ENCODE results near the gene CCDC112.
A peak's percentile ranks its signal among the peaks of the same experiment; 100 is the strongest.

CCDC112 gene

GRCh38 chr5:115320006-115320405 lies 23.6 kb upstream of the CCDC112 start:
- no peak for DNase-seq (ENCODE audit: low read depth)
- H3K4me3 ChIP-seq (ENCODE audit: low read depth, low read length) = no peak overlapping the region

DNA sequence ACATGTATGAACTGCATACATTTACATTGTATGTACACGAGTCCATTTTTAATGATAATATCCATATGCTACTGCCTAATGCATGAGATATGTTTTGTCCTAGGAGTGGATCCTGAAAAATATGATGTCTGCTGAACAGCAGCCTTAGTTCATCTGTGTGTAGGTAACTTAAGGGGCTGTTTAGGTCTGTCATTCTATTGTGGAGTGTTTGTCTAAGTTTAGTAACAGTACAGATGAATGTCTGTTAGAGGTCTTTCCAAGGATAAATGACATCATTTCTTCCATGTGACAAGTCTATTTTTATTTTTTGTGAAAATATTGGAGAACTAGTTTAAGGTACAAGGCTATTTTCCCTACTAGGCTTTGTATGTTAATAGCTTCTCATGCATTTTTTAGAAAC lies 22.6 kb upstream of the CCDC112 start:
- DNase-seq (ENCODE audit: low read depth) = no peak

GRCh38 chr5:115317736-115318135 lies 21.3 kb upstream of the CCDC112 start:
- H3K4me3 ChIP-seq (ENCODE audit: low read depth, low read length) = no peak overlapping the region
- no peak for DNase-seq (ENCODE audit: low read depth)

More for the DNA sequence above, 22.6 kb upstream of the CCDC112 start:
- no peak overlapping the region for H3K4me3 ChIP-seq (ENCODE audit: low read depth, low read length)

GRCh38 chr5:115317320-115317719 lies 20.9 kb upstream of the CCDC112 start:
- DNase-seq (ENCODE audit: low read depth) = no peak
- H3K4me3 ChIP-seq (ENCODE audit: low read depth, low read length) = no peak overlapping the region

GRCh38 chr5:115313632-115314031 lies 17.2 kb upstream of the CCDC112 start:
- no peak for DNase-seq (ENCODE audit: low read depth)

GRCh38 chr5:115313052-115313451 lies 16.6 kb upstream of the CCDC112 start:
- no peak for DNase-seq (ENCODE audit: low read depth)
- no peak overlapping the region for H3K4me3 ChIP-seq (ENCODE audit: low read depth, low read length)

More at GRCh38 chr5:115313632-115314031, 17.2 kb upstream of the CCDC112 start:
- no peak overlapping the region for H3K4me3 ChIP-seq (ENCODE audit: low read depth, low read length)

GRCh38 chr5:115309751-115310370 lies 13.4 kb upstream of the CCDC112 start:
- H3K4me3 ChIP-seq (ENCODE audit: low read depth, low read length) = no peak overlapping the region
- no peak for DNase-seq (ENCODE audit: low read depth)

DNA sequence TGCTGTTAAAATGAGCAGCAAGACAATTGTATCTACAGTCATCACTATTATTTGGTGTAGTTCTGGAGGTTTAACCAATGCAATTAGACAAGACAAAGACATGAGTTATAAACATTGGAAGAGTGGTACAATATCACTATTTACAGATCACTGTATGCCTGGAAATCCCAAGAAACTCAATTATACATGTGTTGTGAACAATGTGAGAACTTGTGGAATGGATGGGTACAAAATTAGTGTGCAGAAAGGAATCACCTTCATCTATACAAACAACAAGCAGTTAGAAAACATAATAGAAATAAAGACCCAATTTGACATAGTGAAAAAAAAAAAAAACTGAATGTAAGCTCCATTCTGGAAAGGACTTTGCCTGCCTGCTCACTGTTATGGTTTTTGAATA lies 12.4 kb upstream of the CCDC112 start:
- DNase-seq (ENCODE audit: low read depth) = no peak

DNA sequence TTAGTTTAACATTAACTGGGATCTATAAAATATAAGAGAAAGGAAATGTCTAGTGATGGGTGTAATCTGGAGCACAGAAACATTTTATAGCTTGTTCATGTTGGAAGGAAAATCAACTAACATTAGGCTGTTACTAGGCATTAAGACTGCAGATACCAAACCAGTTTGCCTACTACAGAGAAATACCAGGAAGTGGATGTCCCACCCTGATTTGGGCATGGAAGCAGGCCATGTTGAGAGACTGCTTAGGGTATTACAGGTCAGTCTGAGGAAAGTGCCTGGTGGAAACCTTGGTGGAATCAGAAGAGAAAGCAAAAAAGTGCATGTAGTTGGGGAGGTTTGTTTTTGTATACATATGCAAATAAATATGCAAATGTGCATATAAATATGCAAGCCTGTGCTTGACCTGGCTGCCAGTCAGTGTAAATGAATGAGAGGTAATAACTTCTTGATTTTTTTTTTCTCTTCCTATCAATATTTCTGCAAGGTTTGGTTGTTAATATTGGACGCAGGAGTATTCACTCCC lies 9.6 kb upstream of the CCDC112 start:
- no peak for DNase-seq (ENCODE audit: low read depth)
- no peak overlapping the region for H3K4me3 ChIP-seq (ENCODE audit: low read depth, low read length)

More for the DNA sequence above, 12.4 kb upstream of the CCDC112 start:
- H3K4me3 ChIP-seq (ENCODE audit: low read depth, low read length) = no peak overlapping the region

- DNase-seq (ENCODE audit: low read depth) = no peak
- no peak overlapping the region for H3K4me3 ChIP-seq (ENCODE audit: low read depth, low read length)
Observed at GRCh38 chr5:115304496-115304895, 8.0 kb upstream of the CCDC112 start.

GRCh38 chr5:115298811-115299210 lies 2.4 kb upstream of the CCDC112 start:
- DNase-seq (ENCODE audit: low read depth) = no peak
- H3K4me3 ChIP-seq (ENCODE audit: low read depth, low read length) = no peak overlapping the region

GRCh38 chr5:115297031-115297430 lies 577 bp upstream of the CCDC112 start:
- H3K4me3 ChIP-seq (ENCODE audit: low read depth, low read length) = peak overlapping the region; percentile 19

GRCh38 chr5:115295777-115296123 lies 704 bp downstream of the CCDC112 start:
- DNase-seq (ENCODE audit: low read depth) = no peak
- H3K4me3 ChIP-seq (ENCODE audit: low read depth, low read length) = peak overlapping the region; percentile 81

More at GRCh38 chr5:115297031-115297430, 577 bp upstream of the CCDC112 start:
- no peak for DNase-seq (ENCODE audit: low read depth)

GRCh38 chr5:115291397-115291796 lies 5.1 kb downstream of the CCDC112 start:
- no peak for DNase-seq (ENCODE audit: low read depth)
- no peak overlapping the region for H3K4me3 ChIP-seq (ENCODE audit: low read depth, low read length)

- H3K4me3 ChIP-seq (ENCODE audit: low read depth, low read length) = no peak overlapping the region
- DNase-seq (ENCODE audit: low read depth) = no peak
Observed at GRCh38 chr5:115289104-115289503, 7.3 kb downstream of the CCDC112 start.

DNA sequence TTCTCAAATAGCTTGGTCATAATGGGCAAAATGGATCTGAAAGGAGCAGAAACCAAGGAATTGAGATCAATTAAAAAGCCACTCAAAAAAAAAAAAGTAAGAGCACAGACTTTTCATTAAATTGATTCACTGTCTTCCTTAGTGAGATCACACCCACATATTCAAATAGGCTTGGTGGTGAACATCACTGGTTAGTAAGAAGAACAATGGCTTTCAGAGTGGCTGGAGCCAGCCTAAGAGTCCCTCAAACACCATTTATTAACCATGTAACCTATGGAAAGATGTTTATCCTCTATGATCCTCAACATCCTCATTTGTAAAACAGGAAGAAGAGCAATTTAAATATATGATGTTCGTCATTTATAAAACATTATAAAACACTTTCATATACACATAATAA lies 12.4 kb downstream of the CCDC112 start:
- no peak overlapping the region for H3K4me3 ChIP-seq (ENCODE audit: low read depth, low read length)
- no peak for DNase-seq (ENCODE audit: low read depth)

- no peak overlapping the region for H3K4me3 ChIP-seq (ENCODE audit: low read depth, low read length)
- DNase-seq (ENCODE audit: low read depth) = no peak
Observed at GRCh38 chr5:115282131-115282530, 14.3 kb downstream of the CCDC112 start.

- no peak for DNase-seq (ENCODE audit: low read depth)
- H3K4me3 ChIP-seq (ENCODE audit: low read depth, low read length) = no peak overlapping the region
Observed at GRCh38 chr5:115274584-115274983, 21.9 kb downstream of the CCDC112 start.

DNA sequence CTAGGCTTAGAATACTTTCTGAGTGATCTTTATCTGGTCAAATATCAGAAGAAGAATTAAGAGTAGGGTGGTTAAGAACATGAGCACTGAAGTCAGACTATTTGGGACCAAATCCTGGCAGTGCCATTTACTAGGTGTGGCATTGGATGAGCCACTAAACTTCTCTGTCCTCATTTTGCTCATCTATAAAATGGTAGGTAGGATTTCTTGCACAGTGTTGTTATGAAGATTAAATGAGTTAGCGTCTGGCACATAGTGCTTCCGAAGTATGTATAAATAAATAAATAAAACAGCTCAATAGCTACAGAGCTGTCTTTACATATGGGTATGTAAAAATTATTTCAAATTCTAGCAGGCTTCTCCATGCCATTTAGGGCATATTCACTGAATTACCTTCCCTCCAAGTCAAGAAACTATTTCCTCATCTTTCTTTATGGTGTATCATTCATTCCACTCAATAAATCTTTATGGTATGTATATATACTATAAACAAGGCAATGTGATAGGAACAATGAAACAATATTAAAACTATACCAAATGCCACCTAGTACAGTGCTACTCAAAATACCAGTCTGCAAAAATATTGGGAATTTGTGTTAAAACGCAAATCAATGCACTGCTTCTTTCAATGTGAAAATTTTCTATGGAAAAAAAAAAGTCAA lies 24.0 kb downstream of the CCDC112 start:
- H3K4me3 ChIP-seq (ENCODE audit: low read depth, low read length) = no peak overlapping the region
- no peak for DNase-seq (ENCODE audit: low read depth)

GRCh38 chr5:115271295-115272050 lies 25.0 kb downstream of the CCDC112 start:
- H3K4me3 ChIP-seq (ENCODE audit: low read depth, low read length) = no peak overlapping the region
- no peak for DNase-seq (ENCODE audit: low read depth)
